ENCODE data around the gene GOLGA8B. TPM values are rescaled to one million over a fixed set of nuclear protein-coding genes. Genes with fewer than 3 reads are reported as not detected.
"Not testable (repeated sequence)": the region's sequence is repeated elsewhere in the genome, so short reads cannot be mapped to it uniquely, and the experiment has no call there.

Gene GOLGA8B
- total RNA-seq, 2 experiments from 2014 or later = 71.7 to 125 TPM

DNA sequence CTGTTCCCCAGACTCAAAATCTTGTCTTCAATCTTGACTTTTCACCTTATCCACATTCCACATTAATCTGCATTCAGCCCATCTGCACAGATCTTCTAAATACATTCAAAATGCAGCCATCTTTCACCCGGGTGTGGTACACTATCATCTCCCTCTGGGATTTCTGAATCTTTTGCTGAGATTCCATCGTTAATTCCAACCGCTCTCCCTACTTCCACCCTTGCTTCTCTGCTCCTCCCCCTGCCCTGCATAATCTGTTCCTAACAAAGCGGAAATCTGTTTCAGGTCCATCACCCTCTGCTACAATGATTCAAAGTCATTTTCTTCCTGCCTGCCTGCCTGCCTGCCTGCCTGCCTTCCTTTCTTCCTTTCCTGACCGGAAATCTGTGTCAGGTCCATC lies 7.9 kb upstream of the GOLGA8B start:
- POLR2A ChIA-PET = interaction anchor here (0.6 to 0.9 kb wide), 2 partner anchors 75 to 94 kb away, joined by 4 to 6 read pairs; no protein-coding TSS in a partner anchor
- no peak overlapping the region for H2AFZ ChIP-seq (ENCODE audit: low read length)
- no peaks in the 10 kb centered on the region for H3K4me1 ChIP-seq (ENCODE audit: insufficient read depth, low read length, poor library complexity, severe bottlenecking)
- H4K20me1 ChIP-seq (ENCODE audit: insufficient read depth, low read length) = no peaks in the 10 kb centered on the region
- H3K27ac ChIP-seq (ENCODE audit: low read depth, low read length, poor library complexity, severe bottlenecking) = no peak overlapping the region
- intact Hi-C loops (cut with micrococcal nuclease; ENCODE audit: unreplicated experiment) = no loop called here
- no peak overlapping the region for H3K4me2 ChIP-seq (ENCODE audit: low read length)
- no TSS peak for BruUV-seq (replicated peaks)
- no peak overlapping the region for H3K4me3 ChIP-seq (ENCODE audit: low read depth, low read length, poor library complexity, severe bottlenecking)
- H3K9me2 ChIP-seq (ENCODE audit: insufficient read depth, low read length) = no peaks in the 10 kb centered on the region
- H3K79me2 ChIP-seq (ENCODE audit: insufficient read depth, low read depth, low read length) = no peaks in the 10 kb centered on the region
- H3K36me3 ChIP-seq (ENCODE audit: insufficient read depth, low read length) = no peaks in the 10 kb centered on the region
- no peak for TF ChIP-seq EZH2phosphoT487 (IDR thresholded peaks at IDR 0.05; ENCODE audit: borderline replicate concordance, low read depth, low read length)
- TF ChIP-seq CTCF (conservative IDR thresholded peaks at IDR 0.05; ENCODE audit: low read length) = no peak
- DNase-seq (ENCODE audit: low spot score) = no peak
- CTCF ChIA-PET (ENCODE audit: unreplicated experiment) = no interaction called here
- no peaks in the 10 kb centered on the region for H3K9me3 ChIP-seq (ENCODE audit: low read length)

- Histone ChIP-seq H2AFZ (ENCODE audit: low read length) (peak overlapping the region; percentile 35; the same call in 1 of the 2 replicates), H3K9me3 (ENCODE audit: low read length) (no peaks in the 10 kb centered on the region), H3K79me2 (ENCODE audit: insufficient read depth, low read depth, low read length) (no peaks in the 10 kb centered on the region), H3K4me2 (ENCODE audit: low read length) (0 out of 2 replicates have a peak overlapping the region, but pooled peaks have one; percentile 15), H3K27ac (ENCODE audit: low read depth, low read length, poor library complexity, severe bottlenecking) (no peak overlapping the region), H3K4me3 (ENCODE audit: low read depth, low read length, poor library complexity, severe bottlenecking) (no peak overlapping the region), H3K9me2 (ENCODE audit: insufficient read depth, low read length) (no peaks in the 10 kb centered on the region), H3K36me3 (ENCODE audit: insufficient read depth, low read length) (no peaks in the 10 kb centered on the region), H4K20me1 (ENCODE audit: insufficient read depth, low read length) (no peaks in the 10 kb centered on the region), H3K4me1 (ENCODE audit: insufficient read depth, low read length, poor library complexity, severe bottlenecking) (peaks cover 5% of the 10 kb centered on the region)
- BruUV-seq (replicated peaks) = no TSS peak
- TF ChIP-seq EZH2phosphoT487 (IDR thresholded peaks at IDR 0.05; ENCODE audit: borderline replicate concordance, low read depth, low read length) (no peak), CTCF (conservative IDR thresholded peaks at IDR 0.05; ENCODE audit: low read length) (peak; percentile 93)
- intact Hi-C loops (cut with micrococcal nuclease; ENCODE audit: unreplicated experiment) = loop anchor here (2.0 to 10.0 kb wide), 3 partner anchors 63 to 376 kb away; partner anchors contain the start of genes KATNBL1, NOP10 and NUTM1
- ChIA-PET POLR2A (interaction anchor here (0.5 kb wide), 1 partner anchor 97 kb away, joined by 3 read pairs; no protein-coding TSS in a partner anchor), CTCF (ENCODE audit: unreplicated experiment) (interaction anchor here (0.8 kb wide), 1 partner anchor 478 kb away, joined by 3 read pairs; no protein-coding TSS in a partner anchor)
- DNase-seq (ENCODE audit: low spot score) = peak; percentile 67
Measured at GRCh38 chr15:34588046-34588674, 4.7 kb upstream of the GOLGA8B start.

DNA sequence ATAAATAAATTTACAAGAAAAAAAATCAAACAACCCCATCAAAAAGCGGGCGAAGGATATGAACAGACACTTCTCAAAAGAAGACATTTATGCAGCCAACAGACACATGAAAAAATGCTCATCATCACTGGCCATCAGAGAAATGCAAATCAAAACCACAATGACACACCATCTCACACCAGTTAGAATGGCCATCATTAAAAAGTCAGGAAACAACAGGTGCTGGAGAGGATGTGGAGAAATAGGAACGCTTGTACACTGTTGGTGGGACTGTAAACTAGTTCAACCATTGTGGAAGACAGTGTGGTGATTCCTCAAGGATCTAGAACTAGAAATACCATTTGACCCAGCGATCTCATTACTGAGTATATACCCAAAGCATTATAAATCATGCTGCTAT lies 2.5 kb upstream of the GOLGA8B start:
- Histone ChIP-seq H3K79me2 (ENCODE audit: insufficient read depth, low read depth, low read length) (peaks cover 14% of the 10 kb centered on the region; the same call in 1 of the 2 replicates), H3K4me1 (ENCODE audit: insufficient read depth, low read length, poor library complexity, severe bottlenecking) (peaks cover 14% of the 10 kb centered on the region)
- POLR2A ChIA-PET; H3K9me3 ChIP-seq (ENCODE audit: low read length); H3K4me2 ChIP-seq (ENCODE audit: low read length); H3K4me3 ChIP-seq (ENCODE audit: low read depth, low read length, poor library complexity, severe bottlenecking); H3K27ac ChIP-seq (ENCODE audit: low read depth, low read length, poor library complexity, severe bottlenecking); H3K9me2 ChIP-seq (ENCODE audit: insufficient read depth, low read length); DNase-seq (ENCODE audit: low spot score); H4K20me1 ChIP-seq (ENCODE audit: insufficient read depth, low read length); H3K36me3 ChIP-seq (ENCODE audit: insufficient read depth, low read length); H2AFZ ChIP-seq (ENCODE audit: low read length): not testable (repeated sequence)
- intact Hi-C loops (cut with micrococcal nuclease; ENCODE audit: unreplicated experiment) = loop anchor here (5.0 to 10.0 kb wide), 2 partner anchors 61 to 374 kb away; partner anchors contain the start of gene KATNBL1
- TSS peak; percentile 65 for BruUV-seq (replicated peaks)
- CTCF ChIA-PET (ENCODE audit: unreplicated experiment) = interaction anchor here (0.6 kb wide), 1 partner anchor 472 kb away, joined by 3 read pairs; no protein-coding TSS in a partner anchor

Measured in OCI-LY7 (cell line).